HG02763 (cell line): ENCODE measurements around the gene ATXN7L1.

ENCODE experiments used
- ATAC-seq: cut with Tn5 transposase; IDR thresholded peaks from one replicate; pipeline ENCODE4 v1.9.1; 2021; ENCODE audit warnings: mild to moderate bottlenecking, moderate library complexity; ENCODE audit not compliant: unreplicated experiment

The ATXN7L1 gene

DNA sequence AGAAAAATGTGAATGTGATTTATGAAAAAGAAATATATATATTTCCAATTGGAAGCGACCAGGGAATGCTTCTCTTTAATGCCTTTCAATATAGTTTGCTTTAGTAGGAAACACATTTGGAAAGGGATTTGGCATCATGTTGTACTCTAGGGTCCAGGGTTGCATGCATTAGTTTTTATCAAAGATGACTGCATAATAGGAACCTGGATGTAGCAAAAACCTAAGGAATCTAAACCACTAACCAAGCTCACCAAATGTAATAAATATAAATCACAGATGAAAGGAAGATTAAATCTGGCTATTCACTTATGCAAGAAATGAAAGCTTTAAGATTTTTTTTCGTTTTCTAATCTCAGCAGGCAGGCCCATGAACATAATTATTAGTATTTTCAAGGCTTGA lies 120.0 kb downstream of the ATXN7L1 start:
- no peak for ATAC-seq

DNA sequence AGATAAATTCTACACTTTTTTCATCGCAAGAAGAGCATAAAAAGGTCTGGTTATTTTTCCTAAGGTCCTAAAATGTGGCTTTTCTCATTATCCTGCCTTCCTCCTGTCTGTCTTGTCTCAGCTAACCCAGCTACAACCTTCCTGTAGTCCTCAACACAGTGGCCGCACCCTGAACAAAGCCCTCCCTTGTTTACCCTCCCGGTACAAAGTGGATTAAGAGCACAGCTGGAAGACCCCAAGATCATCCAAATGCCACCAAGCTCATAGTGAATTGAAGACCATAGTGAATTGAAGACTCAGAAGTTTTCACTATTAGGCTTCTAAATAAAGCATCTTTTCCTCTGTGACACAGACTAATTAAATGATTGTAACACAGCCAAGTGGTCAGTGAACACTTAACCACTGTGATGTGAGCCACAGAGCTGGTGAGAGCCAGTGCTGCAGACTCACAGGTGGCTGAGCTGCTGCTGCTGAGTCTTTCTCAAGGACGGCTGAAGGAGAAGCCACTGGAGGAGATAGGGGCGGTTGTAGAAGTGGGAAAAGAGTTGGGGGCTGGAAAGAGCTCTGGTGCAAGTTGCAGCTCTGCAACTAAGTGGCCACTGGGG lies 123.6 kb downstream of the ATXN7L1 start:
- ATAC-seq, result no peak

DNA sequence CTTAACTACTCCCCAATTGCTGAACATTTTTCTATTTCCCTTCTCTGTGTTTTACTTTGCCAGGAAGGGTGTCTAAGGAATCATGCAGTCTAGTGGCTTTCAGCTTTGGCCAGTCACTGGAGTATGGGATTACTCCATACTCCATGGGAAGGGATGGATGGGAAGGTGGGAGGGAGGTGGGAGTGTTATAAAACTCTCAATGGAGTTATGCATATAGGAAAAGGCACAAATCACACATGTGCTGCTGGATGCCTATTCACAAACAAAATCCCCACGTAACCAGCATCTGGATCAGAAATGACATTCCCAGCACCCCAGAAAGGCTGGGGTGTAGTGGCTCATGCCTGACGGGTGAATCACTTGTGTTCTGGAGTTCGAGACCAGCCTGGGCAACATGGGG lies 125.3 kb downstream of the ATXN7L1 start:
- ATAC-seq, result no peak

DNA sequence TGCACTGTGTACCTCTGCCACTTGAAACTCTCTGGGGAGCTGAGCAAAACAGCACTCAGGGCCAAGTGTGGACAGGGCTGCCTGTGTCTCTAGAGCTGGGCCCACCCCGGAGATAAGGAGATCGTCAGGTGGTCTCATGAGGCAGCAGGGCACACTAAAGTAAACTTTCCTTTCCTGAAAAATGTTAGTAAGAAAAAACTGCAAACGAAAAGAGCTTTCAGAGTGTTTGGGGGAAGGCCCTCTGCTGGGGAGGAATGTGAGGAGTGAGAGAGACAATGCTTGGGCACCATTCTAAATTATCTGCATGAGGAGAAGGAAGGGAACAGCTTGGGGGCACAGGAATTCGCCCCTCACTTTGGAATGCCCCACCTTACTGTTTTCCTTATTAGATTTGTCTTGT lies 127.7 kb downstream of the ATXN7L1 start:
- ATAC-seq, result no peak

DNA sequence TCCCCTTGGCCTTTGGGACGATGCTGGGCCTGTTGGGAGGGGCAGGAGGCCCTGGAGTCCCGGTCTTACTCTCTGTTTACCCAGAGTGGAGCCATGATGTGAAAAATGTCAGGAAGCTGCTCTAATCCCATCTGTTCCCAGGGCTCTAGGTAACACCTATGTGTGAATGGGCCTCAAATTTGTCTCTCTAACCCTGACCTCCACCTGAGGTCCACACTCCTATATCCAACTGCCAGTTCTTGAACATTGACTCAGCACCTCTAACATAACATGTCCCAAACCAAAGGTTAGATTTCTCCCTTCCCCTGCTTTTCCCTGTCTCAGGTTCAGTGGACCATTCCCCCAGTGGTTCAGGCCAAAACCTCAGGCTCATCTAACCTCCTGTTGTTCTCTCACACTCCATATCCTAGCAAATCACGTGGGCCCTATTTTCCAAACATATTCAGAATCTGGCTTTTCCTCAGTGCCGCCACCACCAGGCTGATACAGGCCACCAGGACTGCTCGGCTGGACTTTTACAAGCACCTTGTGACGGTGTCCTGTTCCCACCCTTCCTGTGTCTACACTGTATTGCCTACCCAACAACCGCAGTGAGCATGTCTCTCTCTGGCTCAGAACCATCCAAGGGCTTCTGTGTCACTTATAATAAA lies 130.6 kb downstream of the ATXN7L1 start:
- no peak for ATAC-seq

DNA sequence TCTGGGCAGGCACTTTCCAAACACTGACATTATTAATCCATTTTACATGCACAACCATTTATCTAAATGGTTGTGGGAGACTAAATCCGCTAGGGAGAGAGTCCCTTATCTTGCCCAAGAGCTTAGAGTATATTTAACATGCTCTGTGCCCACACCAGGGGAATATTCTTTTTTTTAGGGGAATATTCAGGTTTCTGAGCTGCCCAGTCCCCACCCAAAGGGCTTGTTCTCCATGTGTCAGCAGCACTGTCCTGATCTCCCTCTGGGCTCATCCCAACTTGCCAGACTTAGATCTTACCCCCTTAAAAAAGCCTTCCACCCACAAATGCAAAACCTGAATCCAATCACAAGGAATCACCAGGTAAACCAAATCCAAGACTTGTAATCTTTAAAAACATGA lies 132.1 kb downstream of the ATXN7L1 start:
- no peak for ATAC-seq

DNA sequence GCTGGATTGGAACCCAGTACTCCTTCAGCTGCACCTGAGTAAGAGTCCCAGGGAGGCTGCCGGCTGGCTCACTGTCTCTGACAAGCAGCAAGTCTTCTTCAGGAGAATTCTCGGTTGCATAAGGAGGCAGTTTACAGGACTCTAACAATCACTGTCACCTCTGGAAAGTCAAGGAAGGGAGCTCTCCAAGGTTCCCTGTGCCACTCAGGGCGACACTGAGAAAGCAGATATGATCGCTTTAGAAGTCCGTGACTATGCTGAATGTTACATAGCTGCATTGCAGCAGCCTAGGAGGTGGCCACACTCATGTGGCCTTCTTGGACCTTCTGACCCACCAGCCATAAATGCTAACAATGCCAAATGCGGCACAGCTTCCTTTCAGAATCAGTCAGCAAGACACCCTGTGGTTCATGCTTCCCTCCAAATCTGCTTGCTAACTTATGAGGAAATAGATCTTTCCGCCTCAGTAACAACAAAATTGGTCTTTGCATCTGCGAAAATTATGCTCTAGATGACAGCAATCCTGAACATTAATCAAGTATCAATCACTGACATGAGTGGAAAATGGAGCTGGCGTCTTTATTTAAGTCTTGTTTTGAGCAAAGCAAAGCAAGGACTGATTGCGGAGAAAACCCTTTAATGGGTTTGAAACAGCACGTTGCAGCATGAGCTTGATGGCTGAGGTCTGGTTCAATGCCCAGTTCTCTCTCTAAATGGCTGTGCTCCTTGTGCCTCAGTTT lies 132.9 kb downstream of the ATXN7L1 start:
- ATAC-seq, result no peak

DNA sequence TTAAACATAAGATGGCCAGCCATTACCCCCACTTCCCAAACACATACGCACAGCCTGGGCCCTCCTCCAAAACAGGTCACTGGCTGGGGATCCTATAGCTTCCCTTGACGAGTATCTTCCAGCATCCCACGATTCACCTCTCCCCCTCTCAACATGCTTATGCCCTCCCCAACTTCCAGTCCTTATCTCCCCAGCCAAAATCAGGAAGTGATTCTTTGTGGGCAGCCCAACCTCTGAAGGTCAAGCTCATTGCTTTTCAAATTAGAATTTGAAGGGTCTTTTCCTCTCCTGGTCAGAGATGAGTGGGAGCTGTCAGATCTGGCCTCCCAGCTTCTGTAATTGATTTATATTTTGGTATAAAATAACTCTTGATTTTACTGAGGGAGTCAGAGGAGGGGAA lies 133.6 kb downstream of the ATXN7L1 start:
- no peak for ATAC-seq

DNA sequence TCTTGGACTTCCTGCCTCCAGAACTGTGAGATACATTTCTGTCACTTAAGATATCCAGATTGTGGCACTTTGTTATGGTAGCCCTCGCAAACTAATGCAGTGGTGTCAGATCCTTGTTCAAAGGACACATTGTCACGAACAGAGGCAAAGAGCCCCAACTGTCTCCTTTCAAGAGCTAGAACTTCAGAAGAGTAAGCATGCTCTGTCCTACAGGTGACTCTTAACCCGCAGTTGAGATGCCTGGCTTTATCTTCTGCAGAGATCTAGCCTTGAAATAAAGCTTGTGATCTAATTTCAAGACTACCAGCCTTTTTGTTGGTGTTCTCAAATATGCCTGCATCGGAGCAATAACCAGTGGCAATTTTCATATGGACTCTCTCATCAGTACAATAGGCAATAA lies 134.4 kb downstream of the ATXN7L1 start:
- ATAC-seq, result no peak

DNA sequence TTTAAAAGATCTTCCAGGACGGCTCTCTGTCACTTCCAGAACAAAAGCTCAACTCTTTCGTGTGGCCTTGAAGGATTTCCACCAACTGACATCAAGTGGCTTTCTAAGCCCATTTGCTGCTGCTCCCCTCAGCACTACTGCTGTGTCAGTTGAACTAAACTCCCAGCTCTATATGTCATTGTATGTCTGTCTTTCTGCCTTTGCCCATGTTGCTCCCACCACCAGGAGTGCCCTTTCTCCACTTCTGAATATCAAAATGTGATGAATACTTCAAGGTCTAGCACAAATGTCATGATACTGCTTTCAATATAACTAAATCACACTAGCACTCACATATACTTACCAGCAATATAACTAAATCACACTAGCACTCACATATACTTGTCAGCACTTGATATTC lies 138.3 kb downstream of the ATXN7L1 start:
- ATAC-seq, result no peak

DNA sequence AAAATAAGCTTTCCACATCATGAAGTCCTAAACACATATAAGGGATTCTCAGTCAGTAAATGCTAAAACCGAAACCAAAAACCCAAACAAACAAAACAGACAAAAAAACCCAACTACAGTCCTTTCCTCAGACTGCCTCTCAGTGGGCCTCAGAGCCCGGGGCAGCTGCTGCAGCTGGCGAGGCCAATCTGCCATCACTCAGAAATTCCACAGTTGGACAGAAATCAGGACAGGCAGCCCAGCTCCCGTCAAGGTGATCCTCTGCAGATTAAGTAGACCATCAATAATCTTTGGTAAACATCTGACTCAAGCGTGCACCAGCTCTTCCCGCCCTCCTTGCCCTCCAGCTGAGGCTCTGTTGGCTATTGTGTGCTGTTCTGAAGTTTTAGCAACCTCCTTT lies 142.2 kb downstream of the ATXN7L1 start:
- no peak for ATAC-seq

DNA sequence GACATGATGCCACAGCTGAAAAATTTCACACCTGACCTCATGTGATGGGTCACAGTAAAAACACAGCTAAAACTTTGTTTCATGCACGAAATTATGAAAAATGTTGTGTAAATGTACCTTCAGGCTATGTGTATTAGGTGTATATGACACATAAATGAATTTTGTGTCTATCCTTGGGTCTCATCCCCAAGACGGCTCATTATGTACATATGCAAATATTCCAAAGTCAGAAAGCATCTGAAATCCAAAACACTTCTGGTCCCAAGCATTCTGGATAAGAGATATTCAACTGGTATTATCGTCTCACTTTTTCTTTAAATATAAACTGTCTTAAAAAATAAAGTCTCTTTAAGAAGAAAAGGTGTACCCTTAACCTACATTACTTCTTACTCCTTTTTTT lies 145.4 kb downstream of the ATXN7L1 start:
- no peak for ATAC-seq

DNA sequence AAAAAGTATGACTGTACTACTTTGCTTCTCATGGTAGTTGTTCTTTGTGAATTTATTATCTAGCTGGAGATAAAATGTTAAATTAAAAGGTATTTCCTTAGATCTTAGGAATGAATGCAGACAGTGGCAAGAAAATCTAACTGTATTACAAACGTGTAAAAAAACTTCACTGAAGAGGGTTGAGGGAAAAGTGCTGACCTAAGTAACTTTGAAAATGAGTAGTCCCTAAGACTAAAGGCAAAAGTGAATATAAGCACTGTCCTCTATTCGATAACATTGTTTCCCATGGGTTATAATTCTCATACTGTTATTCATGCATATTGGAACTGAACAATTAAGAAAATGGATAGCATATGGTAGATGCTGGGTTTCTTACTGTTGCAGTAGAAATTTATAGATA lies 148.4 kb downstream of the ATXN7L1 start:
- no peak for ATAC-seq

DNA sequence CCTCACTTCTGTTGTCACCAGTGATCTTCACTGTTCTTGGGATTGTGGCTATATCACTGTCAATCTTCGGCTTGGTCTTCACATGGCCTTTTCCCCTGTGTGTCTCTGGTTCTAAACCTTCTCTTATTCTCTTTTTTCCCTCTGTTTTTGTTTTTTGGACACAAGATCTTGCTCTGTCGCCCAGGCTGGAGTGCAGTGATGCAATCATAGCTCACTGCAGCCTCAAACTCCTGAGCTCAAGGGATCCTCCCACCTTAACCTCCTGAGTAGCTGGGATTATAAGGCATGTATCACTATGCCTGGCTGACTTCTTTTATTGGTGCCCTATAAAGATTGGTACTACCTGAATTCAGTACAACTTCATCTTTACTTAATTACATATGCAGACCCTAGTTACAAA lies 151.7 kb downstream of the ATXN7L1 start:
- no peak for ATAC-seq

DNA sequence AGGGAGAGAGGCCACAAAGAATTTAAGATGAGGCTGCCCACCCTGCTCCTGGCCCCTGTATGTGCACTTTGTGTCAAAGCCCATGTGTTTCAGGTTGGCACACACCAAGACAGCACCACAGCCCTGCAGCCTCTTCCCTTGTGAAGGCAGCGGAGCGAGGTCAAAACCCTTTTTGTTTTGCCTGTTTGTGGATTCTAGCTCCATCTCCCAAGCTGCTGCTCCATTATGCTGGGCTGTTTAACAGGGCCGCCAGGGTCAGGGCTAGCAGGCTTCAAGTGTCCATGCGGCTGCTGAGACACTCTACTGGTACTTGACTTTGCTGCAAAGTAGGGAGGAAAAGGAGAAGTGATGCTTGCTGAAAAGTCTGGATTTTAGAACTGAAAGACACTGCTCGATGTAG lies 152.8 kb downstream of the ATXN7L1 start:
- ATAC-seq, result no peak

DNA sequence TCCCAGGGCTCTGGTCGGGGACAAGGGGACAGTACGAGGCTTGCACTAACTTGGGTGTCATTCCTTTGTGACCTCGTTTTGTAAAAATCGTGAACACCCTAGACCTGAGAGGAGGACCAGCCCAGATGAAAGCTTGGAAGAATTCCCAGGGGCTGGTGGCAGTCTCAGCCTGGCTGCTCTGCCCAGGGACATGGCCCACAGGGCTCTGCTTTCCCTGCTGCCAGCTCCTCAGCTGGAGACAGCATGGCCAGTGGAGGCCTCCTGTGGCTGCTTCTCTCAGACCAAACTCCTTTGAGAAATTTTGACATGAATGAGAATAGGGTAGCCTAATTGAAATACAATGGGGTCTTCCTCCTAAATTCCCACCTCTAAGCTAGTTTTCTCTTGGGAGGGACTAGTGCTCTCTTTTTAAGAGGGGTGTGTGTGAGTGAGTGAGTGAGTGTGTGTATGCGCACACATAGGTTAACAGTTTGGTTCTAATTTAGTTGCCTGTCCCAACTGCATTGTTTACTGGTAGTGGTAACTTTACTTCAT lies 154.8 kb downstream of the ATXN7L1 start:
- no peak for ATAC-seq

DNA sequence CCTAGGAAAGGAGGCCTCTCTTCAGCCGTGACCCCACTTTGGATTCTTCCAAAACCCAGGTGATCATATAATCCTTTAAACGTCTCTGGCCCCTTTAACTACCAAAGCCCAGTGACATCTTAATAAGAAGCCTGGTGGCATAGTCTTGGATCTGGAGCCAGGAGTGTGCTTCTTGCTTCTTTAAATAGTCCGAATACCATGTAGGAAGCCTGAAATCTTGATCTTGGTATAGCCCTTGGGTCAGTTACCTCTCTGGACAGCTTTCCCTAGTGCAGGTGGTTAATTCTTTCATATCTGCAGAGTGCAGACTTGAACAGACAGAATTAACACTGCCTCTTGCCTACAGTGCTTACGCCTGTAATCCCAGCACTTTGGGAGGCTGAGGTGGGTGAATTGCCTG lies 156.5 kb downstream of the ATXN7L1 start:
- no peak for ATAC-seq

DNA sequence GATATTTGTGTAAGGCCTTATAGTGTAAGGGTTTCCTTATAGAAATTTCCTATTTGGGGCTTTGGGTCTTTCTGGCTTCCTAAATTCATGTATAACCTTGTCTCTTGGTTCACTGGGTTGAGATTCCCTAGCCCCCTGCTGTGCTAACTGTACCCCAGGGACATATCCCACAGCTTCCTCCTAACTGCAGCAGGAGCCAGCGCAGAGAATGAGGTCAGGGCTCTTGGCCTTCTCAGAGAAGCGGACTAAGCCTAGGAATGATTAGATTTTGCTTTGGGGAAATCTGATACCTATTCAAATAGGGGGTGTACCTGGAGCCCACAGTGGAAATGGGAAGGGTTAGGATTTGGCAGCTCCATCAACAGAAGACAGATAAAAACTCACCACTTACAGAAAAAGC lies 157.0 kb downstream of the ATXN7L1 start:
- ATAC-seq, result no peak

DNA sequence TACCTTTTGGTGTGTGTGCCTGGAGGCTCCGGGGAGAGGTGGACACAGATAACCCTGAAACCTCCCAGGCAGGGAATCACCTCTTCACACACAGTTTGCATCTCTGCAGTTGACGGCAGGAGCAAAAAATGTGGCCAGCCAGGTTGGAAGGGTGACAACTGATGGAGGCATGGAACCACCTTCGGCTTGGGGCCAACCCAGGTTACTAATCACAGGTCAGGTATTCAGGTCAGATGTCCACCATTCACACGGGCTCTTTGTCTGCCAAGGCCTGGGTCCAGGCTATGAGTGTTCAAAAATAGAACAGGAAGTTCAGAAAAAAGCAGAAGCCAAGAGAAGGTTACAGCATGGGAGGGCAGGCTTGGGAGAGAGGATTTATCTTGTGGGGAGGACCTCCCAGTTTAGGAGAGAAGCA lies 157.9 kb downstream of the ATXN7L1 start:
- ATAC-seq, result no peak

DNA sequence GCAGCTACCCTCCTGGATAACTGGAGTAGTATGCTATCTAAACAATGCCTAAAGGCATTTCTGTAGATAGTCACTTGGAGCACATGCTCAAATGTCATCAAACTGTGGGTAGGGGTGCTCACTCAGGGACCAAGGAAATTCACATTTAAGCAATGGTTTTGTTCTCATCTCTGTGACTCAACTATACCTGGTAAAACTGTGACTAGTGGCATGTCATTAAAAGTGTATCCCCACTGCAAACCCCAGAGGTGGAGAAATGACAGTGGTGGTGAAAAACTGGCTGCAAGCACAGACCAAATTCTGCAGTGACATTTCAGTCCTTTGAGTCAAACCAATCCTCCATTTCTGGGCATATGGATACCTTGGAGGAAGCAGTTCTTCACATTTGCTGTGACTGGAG lies 160.9 kb downstream of the ATXN7L1 start:
- no peak for ATAC-seq

DNA sequence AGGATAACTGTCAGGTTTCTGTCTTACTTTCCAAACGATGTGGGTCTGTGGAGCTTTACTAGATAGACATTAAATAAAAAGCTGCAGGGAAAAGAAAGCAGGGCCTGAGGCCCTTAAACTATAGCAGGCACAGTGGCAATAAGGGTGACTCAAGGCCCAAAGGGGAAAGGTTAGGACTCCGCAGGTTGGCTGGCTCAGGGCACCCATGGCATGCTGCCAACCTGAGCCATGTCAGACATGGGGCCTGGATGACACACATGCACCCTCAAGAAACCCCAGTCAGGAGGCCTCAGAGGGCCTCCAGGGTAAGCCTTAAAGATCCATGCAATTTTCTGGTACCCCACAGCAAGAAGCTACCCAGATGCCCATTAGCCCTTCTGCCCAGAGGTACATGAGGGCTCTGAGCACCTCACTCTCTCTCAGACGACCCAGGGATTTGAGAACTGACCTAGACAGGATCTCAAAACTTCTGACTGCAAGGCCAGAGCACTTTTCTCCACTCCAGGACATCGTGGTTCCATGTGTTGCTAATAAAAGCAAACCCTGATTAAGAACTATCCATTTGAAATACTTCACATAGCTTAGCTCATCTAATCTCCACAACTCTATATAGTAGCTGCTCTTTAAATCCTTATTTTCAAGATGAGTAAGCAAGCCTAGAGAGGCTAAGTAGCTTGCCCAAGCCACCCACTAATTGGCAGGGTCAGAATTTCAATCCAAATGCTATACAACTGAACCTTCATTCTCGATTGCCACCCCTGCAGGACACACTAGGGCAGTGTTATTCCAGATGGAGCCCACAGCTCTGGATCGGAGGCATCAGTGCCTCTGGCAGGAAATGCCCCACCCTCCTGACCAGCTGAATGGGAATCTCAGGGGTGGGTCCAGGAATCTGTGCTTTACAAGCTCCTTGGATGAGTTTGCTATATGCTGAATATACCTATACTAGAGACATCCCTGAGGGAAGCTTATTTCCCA lies 162.6 kb downstream of the ATXN7L1 start:
- no peak for ATAC-seq
